SIG-M5 treated with dmso at 0.1 percent for 504 hours (cell line): ENCODE results near the gene ZNF396.

Experiments used
- DNase-seq: peaks from one replicate; lab custom pipeline; 2025; ENCODE audit not compliant: unreplicated experiment; lab: John Stamatoyannopoulos, UW

Gene ZNF396

DNA sequence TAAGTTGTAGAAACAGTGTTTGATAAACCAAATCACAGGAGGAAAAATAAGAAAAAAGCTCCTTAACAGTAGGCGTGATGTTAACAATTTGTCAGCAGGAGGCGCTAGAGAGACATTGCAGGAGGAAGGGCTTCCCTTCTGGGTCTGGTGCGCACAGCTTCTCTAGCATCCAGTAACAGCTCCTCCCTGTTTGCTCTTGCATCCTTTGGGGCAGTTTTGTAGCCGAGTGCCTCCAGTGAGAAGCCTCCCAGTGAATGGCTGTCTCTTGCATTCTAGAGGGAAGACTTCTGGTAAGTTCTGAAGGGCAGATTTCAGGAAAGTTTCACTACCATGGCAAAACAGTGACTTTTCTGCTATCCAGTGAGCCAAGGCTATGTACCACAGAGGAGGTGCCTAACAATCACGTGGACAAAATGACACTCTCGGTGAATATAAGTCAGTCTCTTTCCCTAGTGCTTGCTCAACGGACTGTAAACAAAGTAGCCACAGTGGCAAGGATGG lies 9.5 kb upstream of the ZNF396 start:
- DNase-seq = peak; percentile 87

DNA sequence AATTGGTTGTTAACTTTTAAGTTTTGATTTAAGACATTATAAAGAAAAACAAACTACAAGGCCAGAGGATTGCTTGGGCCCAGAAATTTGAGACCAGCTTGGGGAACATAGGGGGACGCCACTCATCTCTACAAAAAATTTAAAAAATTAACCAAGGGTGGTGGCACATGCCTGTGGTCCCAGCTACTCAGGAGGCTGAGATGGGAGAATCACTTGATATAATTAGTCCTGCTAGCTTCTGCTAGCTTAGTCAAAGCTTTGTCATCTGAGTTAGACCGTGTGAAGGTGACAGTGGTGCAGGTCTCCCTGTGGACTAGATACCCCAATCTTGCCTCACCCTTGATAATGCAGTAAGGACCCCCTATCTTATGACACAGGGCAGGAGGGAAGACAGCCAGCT lies 6.0 kb upstream of the ZNF396 start:
- no peak for DNase-seq

DNA sequence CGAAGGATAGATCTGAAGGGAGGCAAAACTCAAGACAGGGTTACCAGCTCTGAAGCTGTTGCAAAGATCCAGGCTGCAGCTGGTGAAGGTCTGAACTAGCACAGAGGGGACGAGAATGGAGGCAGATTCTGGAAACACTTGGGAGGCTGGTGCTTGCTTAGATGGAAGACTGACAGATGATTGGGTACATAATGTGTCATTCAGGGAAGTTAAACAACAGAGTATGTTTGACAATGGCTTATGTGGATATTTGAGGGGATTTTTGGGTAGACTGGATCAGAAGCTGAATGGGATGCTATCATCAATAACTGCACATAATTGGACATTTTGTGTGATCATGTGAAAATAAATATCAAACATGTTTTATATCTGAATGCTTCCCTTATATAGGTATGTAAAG lies 2.3 kb upstream of the ZNF396 start:
- no peak for DNase-seq

DNA sequence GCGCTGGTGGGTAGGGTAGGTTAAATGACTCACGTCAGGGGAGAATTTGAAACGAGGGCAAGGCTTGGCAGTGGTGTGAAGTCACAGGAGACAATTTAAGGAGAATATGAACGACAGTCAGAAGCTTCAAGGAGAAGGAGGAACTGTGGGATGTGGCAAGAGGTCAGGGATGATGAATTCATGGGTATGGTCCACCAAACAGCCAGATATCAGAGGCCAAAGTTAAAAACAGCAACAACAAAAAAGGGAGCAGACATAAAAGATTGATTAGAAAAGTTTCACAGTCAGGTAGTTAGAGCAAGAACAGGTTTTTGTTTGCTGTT lies 1.4 kb upstream of the ZNF396 start:
- no peak for DNase-seq

DNA sequence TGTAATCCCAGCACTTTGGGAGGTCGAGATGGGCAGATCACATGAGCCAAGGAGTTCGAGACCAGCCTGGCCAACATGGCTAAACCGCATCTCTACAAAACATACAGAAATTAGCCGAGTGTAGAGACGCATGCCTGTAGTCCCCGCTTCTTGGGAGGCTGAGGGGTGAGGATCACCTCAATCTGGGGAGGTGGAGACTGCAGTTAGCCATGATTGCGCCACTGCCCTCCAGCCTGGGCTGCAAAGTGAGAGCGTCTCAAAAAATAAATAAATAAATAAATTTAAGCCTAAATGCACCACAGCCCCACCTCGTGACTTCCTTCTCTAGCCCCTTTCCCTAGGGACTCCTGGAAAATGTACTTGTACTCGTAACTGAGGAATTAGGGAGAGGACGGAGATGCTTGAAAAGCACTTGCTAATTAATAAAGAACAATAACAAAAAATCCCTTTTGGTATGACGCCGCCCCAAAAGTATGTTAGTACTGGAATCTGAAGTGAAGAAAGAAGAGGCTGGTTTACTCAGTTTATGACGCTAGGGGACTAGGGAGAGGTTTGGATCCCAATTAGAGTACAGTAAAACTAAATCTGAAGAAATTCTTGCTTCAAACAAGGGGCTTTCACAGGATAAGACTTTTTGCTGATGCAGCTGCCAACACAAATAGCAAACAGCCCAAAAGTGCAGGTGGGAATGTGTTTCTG lies 887 bp upstream of the ZNF396 start:
- no peak for DNase-seq

DNA sequence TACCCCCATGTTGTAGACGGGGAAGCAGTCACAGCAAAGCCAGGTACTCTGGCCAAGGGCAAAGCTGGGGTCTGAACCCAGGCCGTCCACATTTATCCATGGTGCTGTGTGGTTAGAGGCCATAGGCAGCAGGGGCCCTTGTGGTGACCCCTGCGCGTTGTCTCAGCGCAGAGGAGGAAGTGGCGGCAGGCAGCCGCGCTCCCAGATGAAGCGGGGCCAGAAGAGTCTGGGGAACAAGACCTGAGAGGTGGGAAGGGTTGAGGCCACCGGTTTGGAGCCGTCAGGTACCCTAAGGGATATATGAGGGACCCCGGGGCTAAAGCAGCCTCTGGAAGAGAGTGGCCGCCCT lies 770 bp downstream of the ZNF396 start:
- peak; percentile 47 for DNase-seq

DNA sequence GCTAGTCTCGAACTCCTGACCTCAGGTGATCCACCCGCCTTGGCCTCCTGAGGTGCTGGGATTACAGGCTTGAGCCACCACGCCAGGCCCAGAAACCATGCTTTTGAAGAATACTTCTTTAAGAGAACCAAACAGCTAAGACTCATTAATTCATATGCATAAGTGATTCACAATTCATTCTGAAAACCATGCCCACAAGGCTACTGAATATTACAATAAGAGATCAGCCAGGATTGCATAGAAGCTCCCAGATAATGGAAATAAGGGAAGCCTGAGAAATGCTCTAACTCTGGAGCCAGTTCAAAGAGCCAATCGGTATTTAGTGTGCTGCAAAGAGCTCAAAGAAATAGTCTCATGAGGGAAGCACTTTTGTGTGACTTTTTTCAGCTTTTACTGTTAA lies 2.4 kb downstream of the ZNF396 start:
- no peak for DNase-seq

DNA sequence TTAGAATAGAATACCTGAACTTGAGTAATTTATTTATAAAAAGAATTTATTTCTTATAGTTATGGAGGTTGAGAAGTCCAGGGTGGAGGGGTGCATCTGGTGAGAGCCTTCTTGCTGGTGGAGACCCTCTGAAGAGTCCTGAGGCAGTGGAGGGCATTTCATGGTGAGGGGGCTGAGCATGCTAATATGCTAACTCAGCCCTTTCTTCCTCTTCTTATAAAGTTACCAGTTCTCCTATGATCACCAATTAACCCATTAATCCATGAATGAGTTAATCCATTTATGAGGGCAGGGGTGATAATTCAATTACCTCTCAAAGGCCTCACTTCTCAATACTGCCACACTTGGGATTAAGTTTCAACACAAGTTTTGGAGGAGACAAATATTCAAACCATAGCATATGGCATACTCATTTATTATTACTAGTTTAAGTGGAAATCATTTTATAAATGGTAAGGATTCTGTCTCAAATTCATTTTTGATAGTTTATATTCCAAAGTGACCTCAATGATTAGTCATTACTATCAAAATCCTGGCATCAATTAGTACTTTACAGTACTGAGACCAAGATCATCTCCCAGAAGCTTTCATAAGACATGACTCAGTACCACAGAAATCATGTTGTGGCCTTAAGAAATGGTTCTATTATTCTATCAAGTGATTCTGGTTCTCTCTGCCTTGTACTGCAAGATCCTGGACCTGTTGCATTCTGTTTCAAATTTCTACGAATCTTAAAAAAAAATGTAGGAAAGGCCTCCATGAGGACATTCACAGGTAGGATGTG lies 5.5 kb downstream of the ZNF396 start:
- DNase-seq = no peak

DNA sequence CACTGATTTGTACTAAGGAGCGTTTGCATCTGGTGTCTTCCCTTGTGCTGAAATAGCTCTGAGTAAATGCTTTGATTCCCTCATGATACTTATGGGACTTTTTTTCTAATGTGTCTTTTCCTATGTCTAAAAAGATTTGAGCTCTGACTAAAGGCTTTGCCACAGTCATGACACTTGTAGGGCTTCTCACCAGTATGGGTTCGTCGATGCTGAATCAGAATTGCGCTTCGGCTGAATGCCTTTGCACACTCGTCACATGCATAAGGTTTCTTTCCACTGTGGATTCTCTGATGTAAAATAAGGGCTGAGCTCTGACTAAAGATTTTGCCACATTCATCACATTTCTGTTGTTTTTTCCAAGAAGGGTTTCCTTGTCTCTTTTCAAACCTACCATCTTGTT lies 8.0 kb downstream of the ZNF396 start:
- no peak for DNase-seq

DNA sequence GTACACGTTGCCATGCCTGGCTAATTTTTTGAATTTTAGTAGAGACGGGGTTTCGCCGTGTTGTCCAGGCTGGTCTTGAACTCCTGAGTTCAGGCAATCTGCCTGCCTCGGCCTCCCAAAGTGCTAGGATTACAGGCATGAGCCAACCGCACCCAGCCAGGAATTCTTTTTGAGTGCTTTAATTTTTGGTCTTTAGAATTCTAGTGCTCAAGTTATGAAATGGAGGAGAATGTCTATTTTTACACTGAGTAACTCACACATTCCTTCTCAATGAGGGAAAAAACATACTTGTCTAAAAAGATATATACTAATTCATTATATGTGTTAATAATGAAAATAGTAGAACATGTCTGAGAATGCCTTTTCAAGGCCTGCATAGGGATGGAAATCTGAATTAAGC lies 8.5 kb downstream of the ZNF396 start:
- no peak for DNase-seq

DNA sequence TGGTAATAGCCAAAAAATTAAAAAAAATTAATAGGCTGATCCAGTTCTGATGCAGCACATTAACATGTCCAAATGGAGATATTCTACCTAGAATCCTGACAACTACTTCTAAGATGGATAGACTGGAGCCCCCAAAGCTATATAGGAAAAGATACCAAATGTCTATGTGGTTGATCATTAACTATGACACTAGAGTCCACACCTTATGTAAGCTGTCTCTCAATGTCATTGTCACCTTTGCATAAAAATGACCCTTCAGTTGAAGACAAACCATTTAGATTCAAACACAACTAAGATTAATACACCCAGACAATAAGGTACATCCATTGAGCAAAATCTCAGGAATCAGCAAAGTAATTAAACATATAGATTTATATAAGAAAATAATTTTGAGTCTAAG lies 14.6 kb downstream of the ZNF396 start:
- DNase-seq = no peak

DNA sequence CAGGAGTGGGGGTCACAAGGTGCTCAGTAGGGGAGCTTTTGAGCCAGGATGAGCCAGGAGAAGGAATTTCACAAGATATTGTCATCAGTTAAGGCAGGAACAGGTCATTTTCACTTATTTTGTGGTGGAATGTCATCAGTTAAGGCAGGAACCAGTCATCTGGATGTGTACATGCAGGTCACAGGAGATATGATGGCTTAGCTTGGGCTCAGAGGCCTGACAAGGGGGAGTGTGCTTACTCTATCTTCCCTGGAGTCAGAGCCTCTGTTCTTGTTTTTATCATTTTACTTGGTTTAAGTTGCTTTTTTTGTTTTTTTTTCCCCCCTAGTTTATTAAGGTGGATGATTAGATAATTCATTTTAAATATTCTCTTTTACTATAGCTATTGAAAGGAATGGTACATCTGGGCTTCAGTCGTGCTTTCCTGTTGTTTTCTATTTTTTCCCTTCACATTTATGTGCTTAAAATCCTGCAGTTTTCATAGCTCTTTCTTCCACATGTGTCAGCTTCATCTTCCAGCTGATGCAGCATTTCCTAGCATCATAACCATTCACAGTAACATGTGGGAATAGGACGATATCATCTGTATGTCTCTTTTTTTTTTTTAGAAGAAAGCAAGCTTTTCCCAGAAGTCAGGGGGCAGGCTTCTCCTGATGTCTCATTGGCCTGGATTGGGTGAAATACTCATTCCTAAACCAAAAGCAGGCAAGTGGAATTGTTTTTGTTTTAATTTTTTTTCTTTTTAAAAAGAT lies 15.4 kb downstream of the ZNF396 start:
- no peak for DNase-seq

DNA sequence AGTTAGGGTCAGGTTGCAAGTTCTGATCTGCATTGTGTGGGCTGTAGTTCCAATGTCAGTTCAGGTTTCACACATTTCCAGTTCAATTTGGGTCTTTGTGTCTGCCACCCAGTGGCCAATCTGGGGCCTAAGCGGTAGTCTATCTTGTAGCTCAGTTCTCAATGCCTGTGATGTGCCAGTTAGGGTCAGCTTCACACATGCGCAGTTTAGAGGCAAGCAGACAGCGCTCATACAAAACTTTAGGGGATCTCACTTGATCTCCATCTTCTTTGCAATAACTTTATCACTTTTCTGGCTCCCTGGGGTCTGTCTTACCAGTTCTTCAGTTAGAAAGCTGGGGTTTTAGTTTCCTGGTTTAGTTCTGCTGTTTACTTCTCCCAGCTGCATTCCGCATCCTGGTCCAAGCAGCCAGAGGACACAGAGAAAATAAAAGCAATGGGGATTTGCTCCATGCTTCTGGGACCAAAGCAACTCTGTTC lies 22.0 kb downstream of the ZNF396 start:
- DNase-seq = peak; percentile 85

DNA sequence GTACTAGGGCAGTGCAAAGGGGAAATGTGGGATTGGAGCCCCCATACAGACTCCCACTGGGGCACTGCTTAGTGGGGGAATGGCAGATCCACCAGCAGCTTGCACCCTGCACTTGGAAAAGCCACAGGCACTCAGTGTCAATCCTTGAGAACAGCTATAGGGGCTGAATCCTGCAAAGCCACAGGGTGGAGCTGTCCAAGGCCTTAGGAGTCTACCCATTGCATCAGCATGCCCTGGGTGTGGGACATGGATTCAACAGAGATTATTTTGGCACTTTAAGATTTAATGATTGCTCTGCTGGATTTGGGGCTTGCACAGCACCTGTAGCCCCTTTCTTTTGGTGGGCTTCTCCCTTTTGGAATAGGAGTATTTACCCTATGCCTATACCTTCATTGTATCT lies 24.4 kb downstream of the ZNF396 start:
- no peak for DNase-seq

DNA sequence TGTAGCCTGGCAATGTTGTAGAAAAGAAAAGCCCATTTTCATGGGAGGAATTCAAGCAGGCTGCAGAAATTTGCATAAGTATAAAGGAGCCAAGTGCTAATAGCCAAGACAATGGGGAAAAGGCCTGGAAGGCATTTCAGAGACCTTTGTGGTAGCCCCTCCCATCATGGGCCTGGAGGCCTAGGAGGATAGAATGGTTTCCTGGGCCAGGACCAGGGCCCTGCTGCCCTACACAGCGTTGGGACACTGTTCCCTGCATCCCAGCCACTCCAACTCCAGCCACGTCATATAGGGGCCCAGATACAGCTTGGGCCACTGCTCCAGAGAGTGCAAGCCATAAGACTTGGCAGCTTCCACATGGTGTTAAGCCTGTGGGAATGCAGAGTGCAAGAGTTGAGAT lies 24.9 kb downstream of the ZNF396 start:
- DNase-seq = no peak

DNA sequence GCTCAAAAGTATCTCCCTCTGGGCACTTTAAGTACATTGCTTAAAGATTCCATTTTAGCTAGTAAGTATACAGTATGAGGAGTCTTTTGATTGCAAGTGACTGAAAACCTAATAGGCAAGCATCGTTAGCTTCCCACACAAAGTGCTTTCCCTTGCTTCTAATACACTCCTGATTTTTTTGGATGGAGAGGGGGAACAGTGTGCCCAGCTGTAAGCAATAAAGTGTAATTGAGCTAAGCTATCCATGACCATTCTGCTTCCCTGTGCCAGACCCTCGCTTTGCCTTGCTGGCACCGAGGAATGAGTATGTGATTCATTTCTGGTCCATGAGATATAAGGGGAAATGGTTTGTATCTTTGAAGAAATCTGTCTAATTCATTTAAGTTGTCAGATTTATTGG lies 29.1 kb downstream of the ZNF396 start:
- no peak for DNase-seq

DNA sequence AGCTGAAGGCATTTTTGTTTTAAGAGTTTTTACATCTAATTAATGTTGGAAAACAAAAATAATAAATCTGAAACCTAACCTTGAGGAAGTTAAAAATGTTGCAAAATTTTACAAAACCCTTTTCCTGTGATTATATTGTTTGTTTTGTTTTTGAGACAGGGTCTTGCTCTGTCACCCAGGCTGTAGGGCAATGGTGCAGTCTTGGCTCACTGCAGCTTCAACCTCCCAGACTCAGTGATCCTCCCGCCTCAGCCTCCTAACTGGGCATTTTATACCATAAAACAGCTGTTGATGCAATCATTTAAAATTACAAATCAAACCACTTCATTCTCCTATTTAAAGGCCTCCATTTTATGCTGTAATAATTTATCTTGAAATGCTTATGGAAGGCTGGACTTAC lies 31.2 kb downstream of the ZNF396 start:
- DNase-seq = no peak

DNA sequence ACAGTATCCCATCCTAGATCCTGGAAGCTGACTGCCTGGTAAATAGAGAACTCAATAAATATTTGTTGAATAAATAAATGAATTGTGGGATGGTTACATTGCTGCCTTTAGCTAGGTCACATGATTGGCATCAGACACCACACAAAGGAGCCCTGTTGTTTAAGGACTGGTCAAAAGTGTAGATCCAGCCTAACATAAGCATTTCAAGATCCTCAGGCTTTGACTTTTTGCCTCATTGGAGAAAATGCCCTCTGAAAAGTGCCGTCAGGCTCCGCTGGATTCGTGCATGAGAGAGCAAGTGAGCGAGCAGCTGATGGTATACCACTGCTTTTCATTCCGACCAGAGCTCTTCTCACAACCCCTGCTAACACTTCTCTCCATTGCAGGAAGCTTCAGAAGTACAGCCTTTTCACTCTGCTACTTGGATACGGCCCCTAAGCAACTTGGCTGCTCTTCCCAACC lies 31.6 kb downstream of the ZNF396 start:
- DNase-seq = no peak

DNA sequence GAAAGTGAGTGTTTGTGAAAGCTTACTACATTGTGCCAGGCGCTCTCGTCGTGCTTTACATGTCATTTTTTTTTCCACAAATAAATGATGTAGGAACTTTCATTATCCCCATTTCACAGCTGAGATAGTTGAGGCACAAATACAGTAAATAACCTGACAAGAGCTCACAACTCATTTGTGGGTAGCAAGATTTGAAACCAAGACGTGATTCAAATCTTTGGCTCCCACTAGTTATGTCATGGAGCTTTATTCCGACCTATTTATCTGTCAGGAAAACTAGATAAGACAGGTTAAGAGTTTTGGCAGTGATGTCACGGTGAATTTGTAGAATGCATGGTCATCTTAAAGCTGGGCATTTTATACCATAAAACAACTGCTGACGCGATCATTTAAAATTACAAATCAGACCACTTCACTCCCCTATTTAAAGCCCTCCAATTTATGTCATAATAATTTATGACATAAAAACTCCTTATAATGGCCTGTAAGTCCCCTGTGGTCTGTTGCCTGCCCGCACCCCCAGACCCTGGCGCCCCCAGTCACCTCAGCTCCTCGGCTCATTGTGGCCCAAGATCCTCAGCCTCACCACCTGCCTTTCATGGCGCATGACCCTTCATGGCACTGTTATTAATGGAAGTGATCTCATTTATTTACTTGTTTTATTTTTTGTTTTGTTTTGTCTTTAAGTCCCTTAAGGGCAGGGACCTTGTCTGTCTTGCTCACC lies 32.2 kb downstream of the ZNF396 start:
- no peak for DNase-seq

DNA sequence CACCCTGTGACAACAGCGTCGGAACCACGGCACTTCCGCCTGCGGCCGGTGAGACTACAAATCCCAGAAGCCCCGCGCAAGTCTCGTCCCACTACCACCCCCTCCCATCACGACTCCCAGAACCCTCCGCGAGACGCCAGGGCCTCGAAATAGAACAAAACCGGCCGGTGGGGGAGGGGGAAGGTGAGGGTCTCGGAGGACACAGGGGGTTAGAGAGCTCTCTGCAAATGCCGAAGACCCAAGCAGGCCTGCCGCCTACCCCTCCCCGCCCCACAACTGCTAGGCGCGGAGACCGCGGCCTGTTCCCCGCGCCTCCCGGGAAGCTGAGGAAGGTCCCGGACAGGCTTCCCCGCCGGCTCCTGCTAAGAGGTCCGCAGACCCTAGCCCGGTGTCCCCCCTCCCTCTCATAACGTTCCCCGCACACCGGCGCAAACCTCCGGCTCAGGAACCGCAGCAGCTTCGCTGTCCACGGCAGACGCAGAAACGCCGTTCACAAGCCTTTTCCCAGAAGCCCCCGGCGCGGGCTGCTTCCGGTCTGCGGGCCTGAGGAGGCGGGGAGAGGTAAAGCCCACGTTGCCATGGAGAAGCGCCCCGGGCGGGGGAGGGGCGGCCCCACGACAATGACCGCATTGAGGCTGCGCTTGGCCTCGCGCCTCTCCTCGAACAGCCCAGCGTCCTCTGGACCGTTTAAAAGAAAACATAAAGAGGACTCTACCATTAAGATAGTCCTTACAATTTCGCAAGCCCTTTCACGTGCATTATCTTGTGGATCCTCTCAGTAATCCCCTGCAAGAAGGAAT lies 33.0 kb downstream of the ZNF396 start, which contains the start of gene ZNF24:
ZNF24 (minus strand) TSS at position 485 of the 800 bp plus-strand sequence. CDS start 3,770 bp downstream, outside the sequence.
- DNase-seq = peak; percentile 91
